ENCODE results near the gene TMEM61.
"Not testable (repeated sequence)": the region's sequence is repeated elsewhere in the genome, so short reads cannot be mapped to it uniquely, and the experiment has no call there.

Gene TMEM61

GRCh38 chr1:54962612-54963395 lies 17.6 kb upstream of the TMEM61 start:
- DNase-seq = no peak

- DNase-seq = not testable (repeated sequence)
Observed at GRCh38 chr1:54963829-54964228, 16.6 kb upstream of the TMEM61 start.

DNA sequence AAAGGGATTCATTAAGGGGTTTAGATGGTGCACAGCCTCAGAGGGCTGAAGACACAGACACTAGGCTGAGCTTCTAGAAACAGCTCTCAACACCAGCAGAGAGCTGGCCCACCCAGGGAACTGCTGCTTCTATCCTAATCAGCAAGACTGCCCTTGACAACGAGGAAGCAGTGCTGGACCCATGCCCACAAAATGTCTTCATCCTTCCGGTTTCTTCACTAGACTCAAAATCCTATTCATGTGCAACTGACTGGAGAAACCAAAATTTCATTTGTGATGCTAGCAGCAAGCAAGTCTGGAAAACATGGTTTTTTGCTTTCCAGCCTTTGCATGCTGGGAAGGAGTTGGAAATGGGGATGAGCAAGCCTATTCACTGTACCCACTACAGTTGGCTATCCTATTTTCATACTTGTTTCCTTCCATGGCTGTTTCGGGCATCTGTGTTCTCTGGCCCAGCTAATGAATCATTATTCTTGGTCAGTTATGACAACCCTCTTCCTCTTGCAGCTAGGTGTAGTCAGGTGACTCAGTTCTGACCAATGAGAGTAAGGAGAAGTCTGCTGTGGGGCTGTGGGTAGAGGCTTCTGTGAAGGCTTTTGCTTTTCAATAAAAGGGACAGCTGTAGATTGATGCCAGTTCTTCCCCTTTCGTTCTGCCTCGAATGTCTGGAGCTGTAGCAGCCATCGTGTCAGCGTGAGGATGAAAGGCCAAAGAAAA lies 14.6 kb upstream of the TMEM61 start:
- DNase-seq = peak in 3 of 51 donors; percentile 6 to 14 (median 7)

- no peak for DNase-seq
Observed at GRCh38 chr1:54967372-54967771, 13.1 kb upstream of the TMEM61 start.

GRCh38 chr1:54968551-54968950 lies 11.9 kb upstream of the TMEM61 start:
- no peak for DNase-seq

- DNase-seq = no peak
Observed at GRCh38 chr1:54969879-54970278, 10.5 kb upstream of the TMEM61 start.

GRCh38 chr1:54970901-54971300 lies 9.5 kb upstream of the TMEM61 start:
- no peak for DNase-seq

GRCh38 chr1:54971317-54971791 lies 9.1 kb upstream of the TMEM61 start:
- DNase-seq = no peak

DNA sequence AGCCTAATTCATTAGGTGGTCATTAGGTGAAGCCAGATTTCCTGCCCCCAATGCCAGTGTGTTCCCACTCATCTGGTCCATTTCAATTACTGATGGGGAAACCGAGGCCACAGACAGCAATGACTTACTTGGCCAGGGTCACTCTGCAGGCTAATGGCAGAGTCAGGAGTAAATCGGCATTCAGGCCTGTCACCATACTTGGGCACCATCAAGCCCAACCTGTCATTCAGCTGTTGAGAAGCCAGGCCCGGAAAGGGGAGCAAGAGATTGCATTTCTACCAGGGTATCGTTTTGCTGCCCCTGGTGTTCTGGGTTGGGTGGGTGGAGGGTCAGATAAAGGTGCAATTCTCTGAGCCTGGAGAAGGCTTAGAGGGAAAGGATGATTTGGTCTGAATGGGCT lies 8.0 kb upstream of the TMEM61 start:
- no peak for DNase-seq

GRCh38 chr1:54973205-54973921 lies 7.1 kb upstream of the TMEM61 start:
- DNase-seq = peak in 31 of 51 donors; percentile 11 to 76 (median 41)

DNA sequence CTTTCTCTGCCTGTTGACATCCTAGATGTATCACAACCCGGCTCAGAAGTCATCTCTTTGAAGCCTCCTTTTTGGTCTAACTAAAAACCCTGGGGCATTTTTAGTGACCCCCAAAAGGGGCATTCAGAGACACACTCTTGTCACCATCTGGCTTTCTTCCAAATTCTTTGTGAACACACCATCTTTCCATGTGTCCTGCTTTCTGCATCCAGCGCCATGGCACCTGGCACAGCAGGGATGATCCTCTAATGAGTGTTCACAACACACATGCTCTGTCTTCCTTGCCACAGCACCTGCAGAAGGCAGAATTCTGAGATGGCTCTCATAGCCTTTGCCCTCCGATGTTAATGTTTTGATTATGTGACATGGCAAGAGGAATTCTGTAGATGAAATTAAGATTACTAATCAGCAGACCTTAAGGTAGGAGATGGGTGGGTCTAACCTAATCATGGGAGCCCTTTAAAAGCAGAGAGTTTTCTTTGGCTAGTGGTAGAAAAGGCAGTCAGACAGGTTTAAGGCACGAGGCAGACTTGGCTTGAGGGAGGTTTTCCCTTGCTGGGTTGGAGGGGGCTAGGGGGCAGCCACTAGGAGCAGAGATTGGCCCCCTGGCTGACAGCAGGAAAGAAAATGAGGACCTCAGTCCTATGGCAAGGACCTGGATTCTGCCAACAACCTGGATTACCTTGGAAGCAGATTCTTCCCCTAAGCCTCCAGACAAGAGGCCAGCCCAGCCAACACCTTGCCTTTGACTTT lies 4.9 kb upstream of the TMEM61 start:
- DNase-seq = no peak

GRCh38 chr1:54976747-54977146 lies 3.7 kb upstream of the TMEM61 start:
- peak in 1 of 51 donors; percentile 11 for DNase-seq

- DNase-seq = no peak
Observed at GRCh38 chr1:54977533-54978297, 2.7 kb upstream of the TMEM61 start.

- DNase-seq = no peak
Observed at GRCh38 chr1:54978528-54979326, 1.7 kb upstream of the TMEM61 start.

DNA sequence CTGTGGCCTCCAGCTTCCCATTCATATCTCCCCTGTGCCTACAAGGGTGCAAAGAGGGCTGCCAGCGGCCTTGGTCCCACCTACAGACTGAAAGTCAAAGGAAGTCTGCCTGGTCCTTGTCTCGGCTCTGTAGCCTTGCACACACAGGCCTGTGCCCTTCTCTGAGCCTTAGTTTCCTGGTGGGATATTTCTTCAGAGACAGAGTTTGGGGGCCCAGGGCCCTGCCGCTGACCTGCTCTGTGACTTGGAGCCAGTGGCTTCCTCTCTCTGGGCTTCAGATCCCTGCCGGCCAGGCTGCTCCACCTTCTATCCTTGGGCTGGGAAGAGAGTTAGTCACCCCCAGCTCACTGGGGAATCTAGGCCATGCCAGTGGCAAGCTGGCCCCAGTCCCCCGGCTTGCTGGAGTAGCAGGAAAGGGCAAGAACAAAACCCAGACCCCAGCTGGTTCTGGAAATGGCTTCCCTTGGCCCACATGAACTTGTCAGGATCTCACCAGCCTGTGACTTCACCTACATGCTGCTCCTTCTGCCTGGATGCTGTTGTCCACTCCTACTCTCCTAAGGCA lies 1.0 kb upstream of the TMEM61 start:
- DNase-seq = no peak

GRCh38 chr1:54980046-54980527 lies 341 bp upstream of the TMEM61 start:
- DNase-seq = no peak

DNA sequence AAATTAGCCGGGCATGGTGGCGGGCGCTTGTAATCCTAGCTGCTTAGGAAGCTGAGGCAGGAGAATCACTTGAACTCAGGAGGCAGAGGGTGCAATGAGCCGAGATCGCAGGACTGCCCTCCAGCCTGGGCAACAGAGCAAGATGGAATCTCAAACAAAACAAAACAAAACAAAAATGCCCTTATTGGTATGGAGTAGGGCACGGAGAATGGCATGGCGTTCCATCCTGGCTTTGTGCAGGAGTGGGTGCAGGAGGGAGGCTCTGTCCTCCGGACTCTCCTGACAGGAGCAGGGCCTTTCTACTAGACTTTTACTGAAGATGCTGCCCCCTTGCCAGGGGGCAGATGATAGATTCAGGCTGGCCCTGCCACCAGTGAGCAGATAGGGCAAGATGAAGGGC lies 1.0 kb downstream of the TMEM61 start:
- DNase-seq = no peak

- DNase-seq = no peak
Observed at GRCh38 chr1:54982739-54983138, 2.3 kb downstream of the TMEM61 start.

DNA sequence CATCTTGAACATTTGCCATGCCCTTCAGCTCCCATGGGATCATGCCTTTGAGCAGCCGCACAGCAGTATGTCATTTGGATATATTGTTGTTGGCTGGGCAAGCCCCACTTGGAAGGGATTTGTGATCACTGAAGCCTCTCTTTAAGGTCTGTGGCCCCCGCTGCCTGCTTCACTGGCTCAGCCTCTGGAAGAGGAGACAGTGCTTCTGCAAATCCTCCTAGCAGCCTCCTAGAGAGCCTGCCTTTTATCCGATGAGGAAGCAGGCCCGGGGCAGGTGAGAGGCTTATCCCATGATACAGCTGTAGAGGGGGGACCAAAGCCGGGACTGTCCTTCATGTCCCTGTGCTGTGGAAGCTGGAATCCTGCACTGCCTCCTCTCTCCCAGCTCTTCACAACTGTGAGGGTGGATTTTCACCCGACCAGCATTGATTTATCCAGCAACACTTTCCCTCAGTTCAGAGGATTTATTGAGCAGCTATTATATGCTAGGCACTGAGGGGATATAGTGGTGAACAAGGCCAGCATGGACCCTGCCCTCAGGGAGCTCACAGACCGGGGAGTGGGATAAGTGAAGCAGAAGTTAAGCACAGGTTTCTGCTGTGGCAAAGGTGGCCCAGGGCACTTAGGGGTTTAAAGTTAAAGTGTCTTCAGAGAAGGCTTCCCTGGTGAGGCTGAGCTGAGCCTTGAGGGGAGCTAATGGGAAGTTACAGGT lies 3.9 kb downstream of the TMEM61 start:
- no peak for DNase-seq
